GM18907 (cell line): Measurements from ENCODE around the gene ASH1L.
"Not testable (repeated sequence)": the region's sequence is repeated elsewhere in the genome, so short reads cannot be mapped to it uniquely, and the experiment has no call there.

ENCODE experiments used
- ATAC-seq: cut with Tn5 transposase; IDR thresholded peaks from one replicate; pipeline ENCODE4 v1.9.1; 2021; ENCODE audit warnings: mild to moderate bottlenecking, moderate library complexity; ENCODE audit not compliant: unreplicated experiment

Gene ASH1L

GRCh38 chr1:155561779-155562580 lies 623 bp downstream of the ASH1L start:
- ATAC-seq: peak; percentile 36

- no peak for ATAC-seq
Measured at GRCh38 chr1:155555915-155556314, 6.7 kb downstream of the ASH1L start.

- no peak for ATAC-seq
Measured at GRCh38 chr1:155553349-155553748, 9.3 kb downstream of the ASH1L start.

GRCh38 chr1:155548706-155549105 lies 13.9 kb downstream of the ASH1L start:
- no peak for ATAC-seq

- ATAC-seq: no peak
Measured at GRCh38 chr1:155540000-155540874, 22.4 kb downstream of the ASH1L start.

GRCh38 chr1:155537193-155537592 lies 25.4 kb downstream of the ASH1L start:
- ATAC-seq: no peak

- ATAC-seq: no peak
Measured at GRCh38 chr1:155531624-155532023, 31.0 kb downstream of the ASH1L start.

GRCh38 chr1:155529929-155530328 lies 32.7 kb downstream of the ASH1L start:
- ATAC-seq: peak; percentile 56

- ATAC-seq: peak; percentile 22
Measured at GRCh38 chr1:155529109-155529508, 33.5 kb downstream of the ASH1L start.

- ATAC-seq: no peak
Measured at GRCh38 chr1:155527677-155528076, 34.9 kb downstream of the ASH1L start.

- ATAC-seq: no peak
Measured at GRCh38 chr1:155526356-155526755, 36.2 kb downstream of the ASH1L start.

- no peak for ATAC-seq
Measured at GRCh38 chr1:155522069-155522468, 40.5 kb downstream of the ASH1L start.

- ATAC-seq: no peak
Measured at GRCh38 chr1:155518484-155518883, 44.1 kb downstream of the ASH1L start.

GRCh38 chr1:155514582-155515187 lies 47.9 kb downstream of the ASH1L start:
- ATAC-seq: no peak

- ATAC-seq: no peak
Measured at GRCh38 chr1:155513300-155513916, 49.2 kb downstream of the ASH1L start.

GRCh38 chr1:155511385-155511784 lies 51.2 kb downstream of the ASH1L start:
- not testable (repeated sequence) for ATAC-seq

- no peak for ATAC-seq
Measured at GRCh38 chr1:155509064-155509463, 53.5 kb downstream of the ASH1L start.

GRCh38 chr1:155507945-155508344 lies 54.7 kb downstream of the ASH1L start:
- ATAC-seq: no peak

- not testable (repeated sequence) for ATAC-seq
Measured at GRCh38 chr1:155505963-155506362, 56.6 kb downstream of the ASH1L start.

GRCh38 chr1:155504207-155504606 lies 58.4 kb downstream of the ASH1L start:
- ATAC-seq: no peak
